Measurements from ENCODE around the gene NADK2.
A peak's percentile ranks its signal among the peaks of the same experiment; 100 is the strongest.

The NADK2 gene

DNA sequence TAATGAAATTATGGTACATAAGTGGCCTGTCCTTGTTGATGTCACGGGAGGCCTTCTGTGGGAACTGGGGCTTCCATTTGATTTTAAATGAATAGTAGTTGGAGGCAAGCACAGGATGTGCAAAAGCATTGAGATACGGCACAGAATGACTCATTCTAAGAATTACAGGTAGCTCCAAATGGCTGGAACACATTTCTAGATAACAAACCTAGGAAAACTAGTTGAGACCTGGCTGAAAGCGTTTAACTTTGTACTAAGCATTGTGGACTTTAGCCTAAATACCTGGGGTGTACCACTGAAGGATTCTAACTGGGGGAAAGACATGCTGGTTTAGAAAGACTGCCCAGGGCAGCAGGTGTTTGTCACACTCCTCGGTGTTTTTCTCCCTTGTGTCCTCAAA lies 80.4 kb downstream of the NADK2 start:
- DNase-seq (ENCODE audit: low spot score): no peak

DNA sequence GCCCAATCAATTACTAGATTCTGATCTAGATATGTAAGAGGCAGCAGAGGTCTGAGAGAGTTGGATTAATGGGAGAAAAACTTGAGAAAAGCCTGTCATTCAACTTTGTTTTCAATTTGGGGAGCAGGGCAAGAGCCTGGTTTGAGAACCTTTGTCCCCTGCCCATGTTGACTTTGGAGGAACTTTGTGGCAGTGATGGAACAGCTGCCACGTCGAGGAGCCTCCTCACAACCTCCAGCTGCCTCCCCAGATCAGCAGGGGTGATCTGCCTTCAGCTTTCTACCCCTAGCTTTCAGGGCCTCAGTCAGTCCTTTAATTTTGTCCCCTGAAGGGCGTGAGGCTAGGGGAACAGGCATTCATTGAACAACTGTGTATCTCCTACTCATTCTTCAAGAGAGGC lies 81.1 kb downstream of the NADK2 start:
- no peak for DNase-seq (ENCODE audit: low spot score)

DNA sequence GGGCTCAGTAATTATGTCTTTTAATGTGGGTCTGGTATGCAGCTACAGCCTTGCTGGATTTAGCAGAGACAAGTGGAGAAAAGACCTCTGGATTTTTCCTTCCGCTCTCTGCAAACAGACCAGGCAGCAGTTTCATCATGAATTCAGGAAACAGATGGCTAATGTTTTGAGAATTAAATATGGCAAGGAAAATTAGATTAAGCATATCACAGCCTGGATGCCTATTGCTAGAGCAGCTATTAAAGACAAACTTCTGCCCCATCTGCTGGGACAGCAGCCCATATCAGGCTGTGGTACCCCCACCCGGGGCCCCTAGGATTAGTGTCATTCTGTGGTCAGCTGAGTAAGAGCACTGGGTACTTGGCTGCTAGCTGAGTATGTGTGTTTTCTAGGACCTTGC lies 83.6 kb downstream of the NADK2 start:
- no peak for DNase-seq (ENCODE audit: low spot score)

DNA sequence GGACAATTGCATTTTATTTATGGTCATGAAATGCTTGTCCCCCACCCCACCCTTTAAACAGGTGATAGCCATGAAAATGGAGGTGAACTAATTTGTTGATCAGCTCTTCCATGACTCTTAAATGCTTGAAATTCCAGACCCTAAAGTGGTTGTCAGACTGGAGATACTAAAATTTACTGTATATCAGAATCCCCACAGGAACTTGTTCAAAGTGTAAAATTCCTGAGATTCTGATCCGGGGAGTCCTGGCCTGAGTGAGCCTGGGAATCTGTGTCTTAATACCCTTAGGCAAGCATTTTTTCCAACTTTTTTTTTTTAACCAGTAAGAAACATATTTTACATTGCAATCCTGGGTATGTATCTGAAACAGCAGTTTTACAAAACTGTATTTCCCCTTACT lies 85.1 kb downstream of the NADK2 start:
- DNase-seq (ENCODE audit: low spot score): no peak

DNA sequence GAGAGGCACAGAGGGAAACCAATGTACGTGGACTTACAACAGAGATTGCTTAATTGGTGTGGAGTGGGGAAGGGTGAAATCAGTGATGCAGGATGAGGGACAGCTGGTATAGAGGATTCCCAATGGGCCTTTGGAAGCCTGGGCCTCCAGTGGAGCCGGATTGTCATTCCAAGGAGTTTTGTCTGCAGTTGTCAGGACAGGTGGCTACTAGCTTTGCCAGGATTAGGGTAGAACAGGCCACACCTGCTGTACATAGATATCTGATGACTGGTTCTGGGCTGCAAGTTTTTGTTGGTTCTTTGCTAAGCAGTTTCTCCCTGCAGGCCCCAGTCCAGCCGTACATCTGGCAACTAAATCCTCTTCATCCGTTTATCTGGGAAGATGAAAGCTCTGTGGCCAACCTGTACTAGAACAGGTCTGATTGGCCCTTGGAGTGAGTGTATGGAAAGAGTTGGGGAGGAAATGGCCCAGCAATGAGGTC lies 85.6 kb downstream of the NADK2 start:
- DNase-seq (ENCODE audit: low spot score): no peak

DNA sequence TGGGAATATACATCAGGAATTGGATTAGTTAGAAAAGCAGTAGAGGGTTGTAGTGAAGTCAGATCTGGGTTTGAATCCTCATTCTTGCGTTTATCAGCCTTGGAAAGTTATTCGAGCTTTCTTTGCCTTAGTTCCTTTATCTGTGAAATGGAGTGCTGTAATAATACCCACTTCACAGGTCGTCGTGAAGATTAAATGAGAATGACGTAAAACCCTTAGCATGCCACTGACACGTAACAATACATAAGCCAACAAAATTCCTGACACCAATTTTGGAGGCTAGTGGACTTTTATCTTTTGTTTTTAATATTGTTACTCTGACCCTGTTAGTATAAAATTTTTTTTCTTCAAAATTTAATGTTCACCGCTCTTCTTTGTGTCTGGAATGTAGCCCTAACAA lies 86.4 kb downstream of the NADK2 start:
- no peak for DNase-seq (ENCODE audit: low spot score)

DNA sequence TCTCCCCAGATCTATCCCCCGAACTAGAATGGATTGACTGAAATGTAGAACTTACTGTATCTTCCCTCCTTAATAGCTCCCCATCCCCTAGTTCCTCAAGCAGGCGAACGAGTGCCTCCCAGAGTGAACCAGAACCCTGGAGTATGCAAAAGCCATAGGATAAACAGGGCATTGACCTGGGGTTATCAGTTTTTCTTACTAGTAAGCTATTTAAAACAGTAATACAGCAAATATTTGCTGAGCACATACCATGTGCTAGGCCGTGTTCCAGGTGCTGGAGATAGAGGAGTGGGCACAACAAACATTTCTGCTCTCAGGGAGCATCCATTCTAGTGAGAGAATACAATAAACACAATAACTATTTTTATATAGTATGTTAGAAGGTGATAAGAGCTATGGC lies 88.0 kb downstream of the NADK2 start:
- DNase-seq (ENCODE audit: low spot score): peak; percentile 59

DNA sequence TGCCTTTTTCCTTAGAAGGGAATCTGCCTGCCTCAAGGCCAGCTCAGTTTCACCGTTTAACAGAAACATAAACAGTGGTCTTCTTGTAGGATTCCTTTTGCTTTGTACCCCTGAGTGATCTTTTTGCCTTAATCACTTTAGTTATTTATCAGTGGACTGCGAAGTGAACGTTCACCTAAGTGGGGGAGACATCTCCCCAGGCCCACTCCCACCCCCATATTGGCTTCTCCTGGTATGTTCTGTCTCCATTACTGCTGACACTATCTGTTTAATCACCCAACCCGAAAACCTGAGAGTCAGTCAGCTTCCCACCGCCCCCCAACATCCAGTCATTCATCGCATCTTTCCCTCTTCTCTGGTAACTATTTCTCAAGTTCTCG lies 88.4 kb downstream of the NADK2 start:
- no peak for DNase-seq (ENCODE audit: low spot score)

DNA sequence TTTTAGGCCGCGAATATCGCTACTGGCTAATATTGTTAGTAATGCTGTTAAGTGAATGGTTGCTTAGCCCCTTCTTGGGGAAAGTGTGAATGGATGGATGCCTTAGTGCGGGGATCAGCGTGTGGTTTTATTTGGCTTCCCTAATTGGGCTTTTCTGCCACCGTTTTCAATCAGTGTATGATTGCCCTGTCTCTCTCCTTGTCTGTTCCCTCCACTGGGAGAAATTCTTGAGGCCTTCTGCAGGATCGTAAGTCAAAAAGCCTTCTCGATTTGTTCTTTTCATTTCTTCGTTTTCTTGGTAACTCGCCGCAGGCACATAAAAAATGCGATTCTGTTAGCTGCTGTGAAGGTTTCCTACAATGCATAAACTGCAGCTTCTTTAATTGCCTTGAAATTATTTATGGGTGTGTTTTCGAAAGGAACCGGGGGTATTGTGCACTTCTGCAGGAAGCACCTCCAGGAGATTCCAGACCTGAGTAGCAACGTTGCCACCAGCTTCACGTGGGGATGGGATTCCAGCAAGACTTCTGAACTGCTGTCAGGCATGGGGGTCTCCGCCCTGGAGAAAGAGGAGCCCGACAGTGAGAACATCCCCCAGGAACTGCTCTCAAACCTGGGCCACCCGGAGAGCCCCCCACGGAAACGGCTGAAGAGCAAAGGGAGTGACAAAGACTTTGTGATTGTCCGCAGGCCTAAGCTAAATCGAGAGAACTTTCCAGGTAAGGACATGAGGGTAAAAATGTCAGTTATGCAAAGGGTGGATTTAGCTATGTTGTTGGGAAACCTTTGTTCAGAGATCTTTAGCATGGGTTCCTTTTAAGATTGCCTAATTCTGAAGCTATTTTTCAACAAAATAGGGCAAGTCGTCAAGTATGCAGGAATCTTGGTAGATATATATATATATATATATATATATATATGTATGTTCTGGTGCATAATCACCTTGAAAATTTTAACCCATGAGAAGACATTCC lies 89.1 kb downstream of the NADK2 start:
- DNase-seq (ENCODE audit: low spot score): peak; percentile 25

DNA sequence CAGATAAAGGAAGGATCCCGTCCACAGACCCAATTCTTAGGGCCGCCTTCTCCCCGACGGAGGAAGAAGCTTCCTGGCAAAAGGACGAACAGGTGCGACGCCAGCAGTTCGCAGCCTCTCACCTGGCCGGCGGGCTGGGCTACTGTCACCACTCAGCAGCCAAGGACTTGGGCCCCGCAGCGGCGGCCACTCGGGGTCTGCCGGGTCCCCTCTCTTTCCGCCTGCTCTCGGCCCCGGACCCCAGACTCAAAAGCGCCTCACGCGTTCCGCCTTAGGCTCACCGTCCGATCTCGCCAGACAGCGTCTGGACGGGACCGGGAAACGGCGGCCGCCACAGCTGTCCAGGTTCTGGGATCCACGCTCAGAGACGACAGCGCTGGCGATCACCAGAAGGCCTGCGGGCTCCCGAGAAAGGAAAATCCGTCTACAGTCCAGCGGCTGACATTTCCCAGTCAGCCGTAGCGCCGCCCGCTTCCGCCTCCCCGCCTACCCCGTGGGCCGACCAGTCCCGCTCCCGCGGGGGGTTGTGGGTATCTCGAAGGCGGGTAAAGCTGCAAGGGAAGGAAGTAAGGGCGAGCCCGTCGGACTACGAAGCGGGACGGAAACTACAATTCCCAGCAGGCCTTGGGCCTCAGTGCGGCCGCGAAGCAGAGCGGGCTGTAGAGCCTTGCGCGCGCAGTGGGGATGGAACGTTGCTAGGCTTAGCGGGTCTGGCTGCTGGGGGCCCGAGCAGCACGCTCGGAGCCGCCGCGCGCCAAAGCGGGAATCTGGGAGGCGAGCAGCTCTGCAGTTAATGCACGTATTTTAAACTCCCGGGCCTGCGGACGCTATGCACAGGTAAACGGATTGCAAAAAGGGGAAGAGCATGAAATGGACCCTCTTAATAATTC lies 90.0 kb downstream of the NADK2 start, which contains the start of the genes LMBRD2 and SKP2:
TSS of gene LMBRD2 (minus strand) at position 454 of the 890 bp plus-strand sequence. CDS start 8,538 bp downstream, outside the sequence.
TSS of gene SKP2 (plus strand) at position 678 of the 890 bp plus-strand sequence. CDS start at position 830, 152 bp downstream.
- DNase-seq (ENCODE audit: low spot score): peak; percentile 87

DNA sequence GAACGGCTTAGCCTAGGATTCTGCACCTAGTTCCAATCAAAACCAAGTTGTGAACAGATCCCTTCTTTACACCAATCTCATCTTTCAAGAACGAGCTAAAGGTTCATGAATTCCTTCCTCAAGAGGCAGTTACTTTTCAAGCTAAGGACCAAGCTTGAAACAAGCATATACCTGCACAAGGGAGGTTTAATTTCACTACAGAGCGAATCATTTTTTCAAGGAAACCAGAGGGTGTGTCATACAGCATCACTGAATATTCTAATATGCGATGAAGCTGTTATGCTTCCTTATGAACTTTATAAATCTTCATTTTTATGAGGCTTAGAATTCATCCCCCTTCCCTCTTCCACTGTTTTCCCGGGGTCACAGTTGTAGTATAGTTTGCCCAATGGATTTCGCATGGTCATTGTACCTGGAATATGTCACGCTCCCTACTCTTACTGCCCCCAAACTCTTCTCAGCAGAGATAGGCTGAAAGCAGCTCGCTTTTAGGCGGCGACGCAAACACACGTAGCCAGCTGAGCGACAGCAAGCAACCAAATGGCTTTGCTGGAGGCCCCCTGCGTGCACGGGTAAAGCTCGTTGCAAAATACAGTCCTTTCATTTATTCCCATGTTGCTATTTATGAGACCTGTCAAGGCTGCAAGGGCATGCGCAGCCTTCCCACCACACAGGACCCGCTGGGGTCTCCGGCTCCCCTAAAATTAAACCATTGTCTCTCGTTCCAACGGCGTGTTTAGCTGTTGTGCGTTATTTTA lies 90.9 kb downstream of the NADK2 start:
- DNase-seq (ENCODE audit: low spot score): peak; percentile 55

DNA sequence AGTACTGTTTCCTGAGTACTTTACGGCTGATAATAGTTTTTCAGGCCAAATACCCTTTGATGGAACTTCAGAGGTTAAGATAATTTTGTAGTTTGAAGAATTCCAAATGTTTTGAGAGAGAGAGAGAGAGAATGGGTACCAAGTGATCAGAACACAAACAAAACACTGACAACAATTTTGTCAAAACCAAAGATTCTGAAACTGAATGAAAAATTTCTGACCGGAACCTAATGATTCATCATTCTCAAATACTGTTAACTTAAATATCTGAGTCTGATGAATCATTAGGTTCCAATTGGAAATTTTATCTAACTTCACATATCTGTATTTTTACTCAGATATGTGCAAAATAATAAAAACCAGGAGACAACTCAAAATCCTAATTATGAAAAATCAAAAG lies 94.0 kb downstream of the NADK2 start:
- no peak for DNase-seq (ENCODE audit: low spot score)

DNA sequence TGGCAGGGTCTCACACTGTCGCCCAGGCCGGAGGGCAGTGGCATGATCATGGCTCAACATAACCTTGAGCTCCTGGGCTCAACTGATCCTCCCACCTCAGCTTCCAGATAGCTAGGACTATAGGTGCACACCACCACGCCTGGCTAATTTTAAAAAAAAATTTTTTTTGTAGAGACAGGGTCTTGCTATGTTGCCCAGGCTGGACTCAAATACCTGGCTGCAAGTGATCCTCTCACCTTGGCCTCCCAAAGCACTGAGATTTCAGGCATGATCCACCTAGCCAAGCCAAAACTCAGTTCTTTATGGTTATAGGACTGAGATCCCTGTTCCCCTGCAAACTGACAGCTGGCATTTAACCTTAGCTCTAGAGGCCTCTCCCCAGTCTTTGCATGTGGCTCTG lies 95.3 kb downstream of the NADK2 start:
- no peak for DNase-seq (ENCODE audit: low spot score)

DNA sequence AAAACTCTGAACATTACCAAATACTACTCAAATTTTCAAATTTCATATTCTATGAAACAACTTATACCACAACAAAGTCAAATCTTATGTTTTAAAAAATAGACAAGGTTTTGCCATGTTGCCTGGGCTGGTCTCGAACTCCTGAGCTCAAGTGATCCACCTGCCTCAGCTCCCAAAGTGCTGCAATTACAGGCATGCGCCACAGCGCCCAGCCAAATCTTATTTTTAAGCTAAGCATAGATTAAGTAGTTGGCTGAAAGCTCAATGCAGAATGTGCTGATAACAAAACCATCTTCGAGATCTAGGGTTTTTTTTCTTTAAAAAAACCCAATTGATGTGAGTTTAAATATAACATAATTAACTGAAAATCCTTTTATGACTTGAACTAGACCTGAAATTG lies 96.4 kb downstream of the NADK2 start:
- no peak for DNase-seq (ENCODE audit: low spot score)
